HepG2 (cell line): Measurements from ENCODE around the gene MILR1. TPM values are rescaled to one million over a fixed set of nuclear protein-coding genes. Genes with fewer than 3 reads are reported as not detected.
A peak's percentile ranks its signal among the peaks of the same experiment; 100 is the strongest.

Experiments
- ATAC-seq: fragments of 200-7000 bp; cut with Tn5 transposase; 3 replicates; pipeline ENCODE4 v1.9.1; 2020; ENCODE audit warnings: mild to moderate bottlenecking, moderate library complexity
- BruUV-seq: library from RNA; stranded (reverse); fragments of 400-500 nt; replicated peaks from 2 replicates; lab custom pipeline; 2021; lab: Mats Ljungman, UMichigan
- CTCF ChIA-PET: fragments of 300-600 bp; formaldehyde crosslinking; extraction: SDS; loops from one replicate; lab custom pipeline; 2021; ENCODE audit warnings: low total read pairs, inconsistent platforms, low intra/inter-chr PET ratio; lab: Yijun Ruan, JAX
- POLR2A ChIA-PET: fragments of 350-600 bp; sonication (Branson Sonifier 250); formaldehyde crosslinking; loops from one replicate; lab custom pipeline; 2020; ENCODE audit warnings: antibody characterized with exemption, inconsistent platforms; lab: Yijun Ruan, JAX
- DNase-seq: peaks from one replicate; pipeline ENCODE4 v3.0.0-alpha.2; 2015; ENCODE audit warnings: low spot score
- FAIRE-seq: peaks from 3 replicates; lab custom pipeline; 2011; peaks lifted over from hg19 to GRCh38; lab: Jason Lieb, UNC
- H2AFZ ChIP-seq: one replicate; pipeline ENCODE4 v1.6.1; 2011; ENCODE audit warnings: low read length, inconsistent platforms
- H3K27ac ChIP-seq: fragments of 300-600 bp; 3 replicates; pipeline ENCODE4 v1.8.0; 2011; ENCODE audit warnings: mixed run types, mild to moderate bottlenecking, mixed read lengths, low read length, inconsistent platforms; ENCODE audit not compliant: insufficient read depth; ENCODE audit errors: extremely low read length
- H3K27me3 ChIP-seq, 2 experiments: fragments of 200-600 bp in 1 of 2; 2 replicates in 1 of 2; 3 replicates in 1 of 2; pipeline versions ENCODE4 v1.6.0 to v1.8.0; 2011; ENCODE audit warnings: low read length in 2 of 2, mild to moderate bottlenecking in 2 of 2, moderate library complexity in 2 of 2, inconsistent platforms in 1 of 2; ENCODE audit not compliant: insufficient read depth in 2 of 2, control insufficient read depth in 1 of 2
- H3K36me3 ChIP-seq, 2 experiments: fragments of 200-600 bp in 1 of 2; replicated peaks in 1 of 2; 2 replicates in 1 of 2; 3 replicates in 1 of 2; pipeline versions ENCODE4 v1.5.1 to v1.8.0; 2011; ENCODE audit warnings: low read length in 2 of 2, inconsistent platforms in 1 of 2; ENCODE audit not compliant: insufficient read depth in 2 of 2, control insufficient read depth in 1 of 2
- H3K4me1 ChIP-seq: 2 replicates; pipeline ENCODE4 v1.5.1; 2012; ENCODE audit warnings: low read length, inconsistent platforms; ENCODE audit not compliant: insufficient read depth
- H3K4me2 ChIP-seq: 2 replicates; pipeline ENCODE4 v1.6.0; 2011; ENCODE audit warnings: low read depth, low read length, inconsistent platforms
- H3K4me3 ChIP-seq, 3 experiments: fragments of 200-600 bp in 1 of 3; sonication (generic), shearing (Covaris generic) in 1 of 3; replicated peaks in 1 of 3; 2 replicates each; pipeline ENCODE4 v1.5.1; 2011 to 2016; ENCODE audit warnings: low read length in 3 of 3, inconsistent platforms in 2 of 3, low read depth in 2 of 3, mild to moderate bottlenecking in 2 of 3, control low read depth in 1 of 3, mixed read lengths in 1 of 3; ENCODE audit not compliant: insufficient read depth in 1 of 3
- H3K79me2 ChIP-seq: one replicate; pipeline ENCODE4 v1.6.1; 2011; ENCODE audit warnings: low read length, inconsistent platforms; ENCODE audit not compliant: insufficient read depth
- H3K9ac ChIP-seq: 2 replicates; pipeline ENCODE4 v1.6.0; 2011; ENCODE audit warnings: mild to moderate bottlenecking, low read depth, low read length, inconsistent platforms; ENCODE audit not compliant: insufficient read depth
- H3K9me3 ChIP-seq: 2 replicates; pipeline ENCODE4 v1.5.1; 2012; ENCODE audit warnings: mild to moderate bottlenecking, low read length
- H4K20me1 ChIP-seq: 2 replicates; pipeline ENCODE4 v1.6.0; 2011; ENCODE audit warnings: inconsistent platforms, mild to moderate bottlenecking, low read length, moderate library complexity; ENCODE audit not compliant: insufficient read depth
- DMTF1 ChIP-seq: sonication (generic); formaldehyde crosslinking; IDR thresholded peaks from 2 replicates; pipeline ENCODE4 v1.4.0; 2020; ENCODE audit warnings: mild to moderate bottlenecking, missing genetic modification reagents
- FIP1L1 ChIP-seq: fragments of 200-400 bp; formaldehyde crosslinking; IDR thresholded peaks from 2 replicates; pipeline ENCODE4 v1.6.1; 2018; ENCODE audit warnings: low read depth, mild to moderate bottlenecking, low read length, moderate library complexity, borderline replicate concordance; ENCODE audit not compliant: insufficient read depth
- FOSL2 ChIP-seq: sonication (generic); formaldehyde crosslinking; IDR thresholded peaks from 2 replicates; pipeline ENCODE4 v1.4.0; 2020; ENCODE audit warnings: missing genetic modification reagents
- GTF2F1 ChIP-seq: fragments of 150-350 bp; IDR thresholded peaks from 2 replicates; pipeline ENCODE4 v1.6.1; 2014; ENCODE audit warnings: low read length
- JUNB ChIP-seq: sonication (generic); formaldehyde crosslinking; IDR thresholded peaks from 2 replicates; pipeline ENCODE4 v1.8.0; 2022; ENCODE audit warnings: missing genetic modification reagents, mild to moderate bottlenecking, borderline replicate concordance
- KDM2A ChIP-seq: sonication (generic); formaldehyde crosslinking; IDR thresholded peaks from 2 replicates; pipeline ENCODE4 v1.4.0; 2020; ENCODE audit warnings: low read depth, missing genetic modification reagents, borderline replicate concordance
- KLF9 ChIP-seq: IDR thresholded peaks from 2 replicates; pipeline ENCODE4 v1.6.1; 2016; ENCODE audit warnings: low read depth
- MAFF ChIP-seq: IDR thresholded peaks from 2 replicates; pipeline ENCODE4 v1.6.1; 2011; ENCODE audit warnings: low read depth, low read length, improper control_type of control experiment
- MAFK ChIP-seq, 2 experiments: IDR thresholded peaks in 1 of 2; conservative IDR thresholded peaks in 1 of 2; 2 replicates each; pipeline ENCODE4 v1.6.1; 2011; ENCODE audit warnings: improper control_type of control experiment in 2 of 2, low read length in 2 of 2
- NFE2L2 ChIP-seq: fragments of 150-350 bp; IDR thresholded peaks from 2 replicates; pipeline ENCODE4 v1.6.1; 2014; ENCODE audit warnings: low read length
- TBL1XR1 ChIP-seq: fragments of 150-350 bp; IDR thresholded peaks from 2 replicates; pipeline ENCODE4 v1.6.1; 2014; ENCODE audit warnings: borderline replicate concordance, low read length; ENCODE audit not compliant: partially characterized antibody
- TP53 ChIP-seq: sonication (generic); formaldehyde crosslinking; conservative IDR thresholded peaks from 2 replicates; pipeline ENCODE4 v1.4.0; 2020; ENCODE audit warnings: missing genetic modification reagents
- ZMYM2 ChIP-seq: sonication (generic); formaldehyde crosslinking; IDR thresholded peaks from 2 replicates; pipeline ENCODE4 v1.8.0; 2022; ENCODE audit warnings: mild to moderate bottlenecking, missing genetic modification reagents
- ZNF17 ChIP-seq: sonication (generic); formaldehyde crosslinking; IDR thresholded peaks from 2 replicates; pipeline ENCODE4 v1.5.0; 2020; ENCODE audit warnings: mild to moderate bottlenecking, missing genetic modification reagents
- ZNF343 ChIP-seq: sonication (generic); formaldehyde crosslinking; IDR thresholded peaks from 2 replicates; pipeline ENCODE4 v1.4.0; 2020; ENCODE audit warnings: mild to moderate bottlenecking, missing genetic modification reagents
- ZNF775 ChIP-seq: sonication (generic); formaldehyde crosslinking; IDR thresholded peaks from 2 replicates; pipeline ENCODE4 v1.4.0; 2020; ENCODE audit warnings: missing genetic modification reagents, mild to moderate bottlenecking, moderate library complexity, borderline replicate concordance
- ZNF777 ChIP-seq: sonication (generic); formaldehyde crosslinking; IDR thresholded peaks from 2 replicates; pipeline ENCODE4 v1.4.0; 2020; ENCODE audit warnings: missing genetic modification reagents
- WGBS: methylation state at CpG from one replicate; pipeline ENCODE4 v1.1.6; 2017; ENCODE audit warnings: low lambda C conversion rate; 5-methylcytosine and 5-hydroxymethylcytosine counted together
- in situ Hi-C: cut with HindIII; loops from 2 replicates; pipeline ENCODE4 v1.10.0; 2017; ENCODE audit warnings: low pct_unique_long_range_greater_than_20kb; ENCODE audit not compliant: extremely low pct_ligation_motif_present
- intact Hi-C: fragments of 100-400 bp; cut with micrococcal nuclease; formaldehyde crosslinking; loops from one replicate; pipeline ENCODE4 v1.10.0; 2022; ENCODE audit not compliant: unreplicated experiment
- polyA plus RNA-seq, 8 experiments: library from polyadenylated mRNA; depleted of rRNA in 3 of 8; stranded (reverse) in 7 of 8; unstranded in 1 of 8; fragments of >200 nt; fragmentation: Illumina TruSeq in 4 of 8; extraction: Trizol in 4 of 8; gene quantifications; 2 replicates each; pipeline versions ENCODE4 v1.2.1 to v1.2.3, GENCODE V29; 2011 to 2016; ENCODE audit warnings: low read depth in 4 of 8, missing spikeins in 1 of 8, mixed read lengths in 1 of 8; ENCODE audit not compliant: insufficient read depth in 1 of 8
- total RNA-seq, 5 experiments: library from RNA; depleted of rRNA; stranded (reverse); fragments of >200 nt; fragmentation: Illumina TruSeq; extraction: Trizol; gene quantifications; 2 replicates each; pipeline ENCODE4 v1.2.3, GENCODE V29; 2016; ENCODE audit warnings: low read depth in 1 of 5
- TF ChIP-seq, protein P1 (sequence below): IDR thresholded peaks from 2 replicates; pipeline ENCODE4 v1.6.1; 2018; ENCODE audit warnings: missing genetic modification reagents

Gene MILR1
- total and polyA plus RNA-seq, 2 of the 13 experiments (the other 11 are each of a cell fraction or from before 2014, with no cell fraction given), result 0.27 to 1.7 TPM

GRCh38 chr17:64491994-64492393 is 43.1 kb downstream of the MILR1 start:
- no peaks in the 10 kb centered on the region for H3K9me3 ChIP-seq
- H3K27ac ChIP-seq, result no peak overlapping the region
- intact Hi-C loops, result loop anchor here (1.0 to 10.0 kb wide), 3 partner anchors 72 to 337 kb away; no protein-coding TSS in a partner anchor
- ChIA-PET CTCF (interaction anchor here (1.2 to 4.8 kb wide), 2 partner anchors 72 to 171 kb away, joined by 4 to 57 read pairs; no protein-coding TSS in a partner anchor), POLR2A (interaction anchor here (7.3 kb wide), 1 partner anchor 14 kb away, joined by 202 read pairs; the partner anchor contains the start of genes CEP95 and DDX5)
- in situ Hi-C loops, result loop anchor here (5.0 to 10.0 kb wide), 2 partner anchors 70 to 187 kb away; no protein-coding TSS in a partner anchor
- no peak overlapping the region for H3K9ac ChIP-seq
- H3K79me2 ChIP-seq, result peaks cover 33% of the 10 kb centered on the region
- no TSS peak for BruUV-seq
- peaks cover 3% of the 10 kb centered on the region; the same call in 1 of the 2 replicates for H4K20me1 ChIP-seq
- WGBS, result 92% methylated on average over 3 of the region's 3 CpGs
- no peak for DNase-seq
- peaks cover 26% of the 10 kb centered on the region for H3K4me1 ChIP-seq
- H3K36me3 ChIP-seq, result peaks cover 10 to 32% of the 10 kb centered on the region in 2 experiments
- H2AFZ ChIP-seq, result no peak overlapping the region
- no peak for FAIRE-seq
- no peak overlapping the region for H3K4me2 ChIP-seq
- TF ChIP-seq MAFK (conservative IDR thresholded peaks at IDR 0.05 in 1 of 2, IDR thresholded peaks at IDR 0.05 in 1 of 2; ENCODE audit: low read length in 2 of 2) (peak; percentile 90 to 91), JUNB (CRISPR knock-in tag) (no peak), ZNF17 (no peak), ZNF777 (CRISPR knock-in tag) (no peak), FOSL2 (CRISPR knock-in tag) (no peak), FIP1L1 (no peak), KDM2A (CRISPR knock-in tag) (no peak), DMTF1 (no peak), TP53 (CRISPR knock-in tag) (no peak), TBL1XR1 (no peak), GTF2F1 (no peak), MAFF (peak; percentile 92), NFE2L2 (0 out of 2 replicates have a peak, but pooled peaks have one; percentile 32), ZMYM2 (CRISPR knock-in tag) (no peak), ZNF775 (CRISPR knock-in tag) (no peak), KLF9 (no peak), ZNF343 (CRISPR knock-in tag) (no peak)
- TF ChIP-seq, protein P1, sequence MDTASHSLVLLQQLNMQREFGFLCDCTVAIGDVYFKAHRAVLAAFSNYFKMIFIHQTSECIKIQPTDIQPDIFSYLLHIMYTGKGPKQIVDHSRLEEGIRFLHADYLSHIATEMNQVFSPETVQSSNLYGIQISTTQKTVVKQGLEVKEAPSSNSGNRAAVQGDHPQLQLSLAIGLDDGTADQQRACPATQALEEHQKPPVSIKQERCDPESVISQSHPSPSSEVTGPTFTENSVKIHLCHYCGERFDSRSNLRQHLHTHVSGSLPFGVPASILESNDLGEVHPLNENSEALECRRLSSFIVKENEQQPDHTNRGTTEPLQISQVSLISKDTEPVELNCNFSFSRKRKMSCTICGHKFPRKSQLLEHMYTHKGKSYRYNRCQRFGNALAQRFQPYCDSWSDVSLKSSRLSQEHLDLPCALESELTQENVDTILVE (CRISPR knock-in tag), result no peak
- TF ChIP-seq, all 625 proteins: peak for 3
- H3K4me3 ChIP-seq, result no peak overlapping the region
- ATAC-seq, result no peak
- H3K27me3 ChIP-seq, result no peaks in the 10 kb centered on the region; a peak in 1 of 5 replicates
